Loucy (cell line): ENCODE results near the gene ADARB1.

Experiments used
- H2AFZ ChIP-seq: fragments of 200-600 bp; sonication (generic); 2 replicates; pipeline ENCODE4 v1.6.0; 2016; ENCODE audit warnings: antibody characterized with exemption, mild to moderate bottlenecking, low read length, moderate library complexity
- H3F3A ChIP-seq: fragments of 200-600 bp; 2 replicates; pipeline ENCODE4 v1.6.0; 2016; ENCODE audit warnings: antibody characterized with exemption, low read depth, mild to moderate bottlenecking
- H3K27me3 ChIP-seq: fragments of 200-600 bp; sonication (generic); 2 replicates; pipeline ENCODE4 v1.6.1; 2014; ENCODE audit warnings: low read length, mild to moderate bottlenecking; ENCODE audit not compliant: insufficient read depth, poor library complexity, severe bottlenecking
- H3K36me3 ChIP-seq: fragments of 200-600 bp; sonication (generic); 2 replicates; pipeline ENCODE4 v1.6.1; 2016; ENCODE audit warnings: low read length; ENCODE audit not compliant: insufficient read depth
- H3K4me1 ChIP-seq: fragments of 200-600 bp; sonication (generic); 2 replicates; pipeline ENCODE4 v1.5.1; 2014; ENCODE audit warnings: low read length, mild to moderate bottlenecking; ENCODE audit not compliant: insufficient read depth, poor library complexity, severe bottlenecking
- H3K4me2 ChIP-seq: fragments of 200-600 bp; sonication (generic); 2 replicates; pipeline ENCODE4 v1.6.0; 2014; ENCODE audit warnings: antibody characterized with exemption, low read length, low read depth, mild to moderate bottlenecking; ENCODE audit not compliant: poor library complexity, severe bottlenecking
- H3K4me3 ChIP-seq: fragments of 200-600 bp; sonication (generic); 2 replicates; pipeline ENCODE4 v1.5.1; 2014; ENCODE audit warnings: low read length, mild to moderate bottlenecking, mixed read lengths; ENCODE audit not compliant: poor library complexity, severe bottlenecking
- H3K79me2 ChIP-seq: fragments of 200-600 bp; sonication (generic); 2 replicates; pipeline ENCODE4 v1.6.1; 2014; ENCODE audit warnings: low read length; ENCODE audit not compliant: insufficient read depth
- H3K9ac ChIP-seq: fragments of 200-600 bp; sonication (generic); 2 replicates; pipeline ENCODE4 v1.6.0; 2014; ENCODE audit warnings: mild to moderate bottlenecking, low read depth, low read length, moderate library complexity; ENCODE audit not compliant: poor library complexity, severe bottlenecking
- H3K9me2 ChIP-seq: fragments of 200-600 bp; sonication (generic); replicated peaks from 2 replicates; pipeline ENCODE4 v1.6.1; 2016; ENCODE audit warnings: low read depth, low read length, mixed read lengths
- H3K9me3 ChIP-seq: fragments of 200-600 bp; sonication (generic); 2 replicates; pipeline ENCODE4 v1.6.1; 2014; ENCODE audit warnings: mild to moderate bottlenecking, antibody characterized with exemption, low read length, low read depth; ENCODE audit not compliant: insufficient read depth
- H4K20me1 ChIP-seq: fragments of 200-600 bp; sonication (generic); 2 replicates; pipeline ENCODE4 v1.6.0; 2014; ENCODE audit warnings: antibody characterized with exemption, low read length, mild to moderate bottlenecking; ENCODE audit not compliant: insufficient read depth, poor library complexity, severe bottlenecking
- EZH2phosphoT487 ChIP-seq: fragments of 200-600 bp; IDR thresholded peaks from 2 replicates; pipeline ENCODE4 v1.6.1; 2018; ENCODE audit warnings: antibody characterized with exemption, mild to moderate bottlenecking, moderate library complexity, borderline replicate concordance
- TF ChIP-seq, protein P1 (sequence below): fragments of 200-600 bp; sonication (generic); conservative IDR thresholded peaks from 2 replicates; pipeline ENCODE4 v1.5.1; 2014; ENCODE audit warnings: mild to moderate bottlenecking, antibody characterized with exemption, low read length

ADARB1 gene

DNA sequence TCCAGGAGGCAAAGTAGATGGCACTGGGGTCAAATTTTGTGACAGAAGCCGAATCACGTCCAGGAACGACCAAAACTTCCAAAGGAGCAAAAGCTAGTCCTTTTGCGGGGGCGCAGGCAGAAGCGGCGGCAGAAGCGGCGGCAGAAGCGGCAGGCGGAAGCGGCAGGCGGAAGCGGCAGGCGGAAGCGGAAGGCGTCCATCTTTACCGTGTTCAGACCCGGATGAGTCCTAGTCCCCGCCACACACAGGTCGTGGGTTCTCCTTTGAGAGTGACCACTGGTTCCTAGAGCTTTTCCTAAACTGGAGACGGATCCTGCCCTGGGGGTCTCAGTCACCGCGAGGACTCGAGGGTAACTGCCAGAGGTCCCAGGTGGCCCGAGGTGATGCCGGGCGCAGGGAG, 159.7 kb downstream of the ADARB1 start:
- Histone ChIP-seq H3K9me3 (no peaks in the 10 kb centered on the region), H3F3A (no peaks in the 10 kb centered on the region)

DNA sequence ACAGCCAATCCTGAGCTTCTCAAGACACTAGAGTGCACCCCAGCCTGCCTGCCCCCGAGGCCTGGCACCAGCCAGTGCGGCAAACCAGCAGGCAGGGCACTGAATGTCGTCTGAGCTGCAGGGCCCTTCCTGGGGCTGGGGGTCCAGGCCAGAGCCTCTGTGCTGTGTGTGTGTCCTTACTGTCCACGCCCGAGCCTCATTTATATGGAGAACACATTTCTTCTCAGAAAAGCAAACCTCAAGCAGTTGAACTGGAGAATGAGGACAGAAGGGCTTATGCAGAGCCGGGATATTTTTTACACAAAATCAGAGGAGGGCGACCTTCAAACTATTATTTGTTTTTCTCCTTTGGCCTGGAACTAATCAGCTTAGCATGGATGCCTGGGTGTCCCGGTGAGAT, 160.6 kb downstream of the ADARB1 start:
- no peak overlapping the region for H3K4me3 ChIP-seq
- no peaks in the 10 kb centered on the region for H4K20me1 ChIP-seq
- H3K36me3 ChIP-seq = no peaks in the 10 kb centered on the region
- no peaks in the 10 kb centered on the region for H3K9me2 ChIP-seq
- TF ChIP-seq, protein P1, sequence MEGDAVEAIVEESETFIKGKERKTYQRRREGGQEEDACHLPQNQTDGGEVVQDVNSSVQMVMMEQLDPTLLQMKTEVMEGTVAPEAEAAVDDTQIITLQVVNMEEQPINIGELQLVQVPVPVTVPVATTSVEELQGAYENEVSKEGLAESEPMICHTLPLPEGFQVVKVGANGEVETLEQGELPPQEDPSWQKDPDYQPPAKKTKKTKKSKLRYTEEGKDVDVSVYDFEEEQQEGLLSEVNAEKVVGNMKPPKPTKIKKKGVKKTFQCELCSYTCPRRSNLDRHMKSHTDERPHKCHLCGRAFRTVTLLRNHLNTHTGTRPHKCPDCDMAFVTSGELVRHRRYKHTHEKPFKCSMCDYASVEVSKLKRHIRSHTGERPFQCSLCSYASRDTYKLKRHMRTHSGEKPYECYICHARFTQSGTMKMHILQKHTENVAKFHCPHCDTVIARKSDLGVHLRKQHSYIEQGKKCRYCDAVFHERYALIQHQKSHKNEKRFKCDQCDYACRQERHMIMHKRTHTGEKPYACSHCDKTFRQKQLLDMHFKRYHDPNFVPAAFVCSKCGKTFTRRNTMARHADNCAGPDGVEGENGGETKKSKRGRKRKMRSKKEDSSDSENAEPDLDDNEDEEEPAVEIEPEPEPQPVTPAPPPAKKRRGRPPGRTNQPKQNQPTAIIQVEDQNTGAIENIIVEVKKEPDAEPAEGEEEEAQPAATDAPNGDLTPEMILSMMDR = no peak
- TF ChIP-seq EZH2phosphoT487 = no peak
- no peaks in the 10 kb centered on the region for H3K27me3 ChIP-seq
- no peaks in the 10 kb centered on the region for H3K4me1 ChIP-seq
- H3K4me2 ChIP-seq = no peak overlapping the region
- H3K9ac ChIP-seq = no peak overlapping the region
- no peaks in the 10 kb centered on the region for H3F3A ChIP-seq
- no peak overlapping the region for H2AFZ ChIP-seq
- no peaks in the 10 kb centered on the region for H3K79me2 ChIP-seq
- H3K9me3 ChIP-seq = no peaks in the 10 kb centered on the region

More for the DNA sequence above, 159.7 kb downstream of the ADARB1 start:
- Histone ChIP-seq H3K9me2 (no peaks in the 10 kb centered on the region), H3K4me1 (no peaks in the 10 kb centered on the region), H2AFZ (no peak overlapping the region), H3K27me3 (no peaks in the 10 kb centered on the region), H3K4me3 (no peak overlapping the region), H3K79me2 (no peaks in the 10 kb centered on the region), H3K9ac (no peak overlapping the region), H4K20me1 (no peaks in the 10 kb centered on the region), H3K36me3 (no peaks in the 10 kb centered on the region), H3K4me2 (no peak overlapping the region)
- no peak for TF ChIP-seq EZH2phosphoT487
- TF ChIP-seq, protein P1 = no peak

DNA sequence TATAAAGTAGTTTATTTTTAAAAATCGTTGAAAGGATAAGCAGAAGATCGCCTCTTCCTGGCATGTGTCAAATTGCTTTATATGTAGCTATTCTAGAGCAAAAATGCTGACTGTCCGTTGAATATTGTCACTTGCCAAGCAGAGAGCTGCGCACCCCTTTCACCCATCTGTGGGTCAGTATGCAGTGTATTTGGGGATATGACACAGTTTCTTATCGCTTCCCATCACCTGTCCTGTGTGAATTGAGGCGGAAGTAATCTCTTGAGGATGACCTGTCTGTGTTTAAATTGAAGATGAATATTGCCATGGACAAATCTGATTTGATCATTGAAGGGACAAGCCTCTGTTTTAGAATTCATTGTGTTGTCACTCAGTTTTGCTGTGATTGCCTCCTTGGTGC, 161.1 kb downstream of the ADARB1 start:
- Histone ChIP-seq H2AFZ (no peak overlapping the region), H3K4me1 (no peaks in the 10 kb centered on the region), H3K9me3 (no peaks in the 10 kb centered on the region), H3K4me2 (no peak overlapping the region), H3K9ac (no peak overlapping the region), H3K79me2 (no peaks in the 10 kb centered on the region), H4K20me1 (no peaks in the 10 kb centered on the region), H3K27me3 (no peaks in the 10 kb centered on the region), H3K36me3 (no peaks in the 10 kb centered on the region), H3F3A (no peaks in the 10 kb centered on the region), H3K4me3 (no peak overlapping the region), H3K9me2 (no peaks in the 10 kb centered on the region)
- TF ChIP-seq EZH2phosphoT487 = no peak
- TF ChIP-seq, protein P1 = no peak
